Activated effector memory CD4-positive, alpha-beta T cell treated with Interleukin-2 at 50 U/mL for 16 hours (primary cell): Measurements from ENCODE around the gene S100PBP.

ENCODE experiments used
- DNase-seq: peaks from one replicate; pipeline ENCODE4 v3.0.0-alpha.2; 2020

S100PBP gene

DNA sequence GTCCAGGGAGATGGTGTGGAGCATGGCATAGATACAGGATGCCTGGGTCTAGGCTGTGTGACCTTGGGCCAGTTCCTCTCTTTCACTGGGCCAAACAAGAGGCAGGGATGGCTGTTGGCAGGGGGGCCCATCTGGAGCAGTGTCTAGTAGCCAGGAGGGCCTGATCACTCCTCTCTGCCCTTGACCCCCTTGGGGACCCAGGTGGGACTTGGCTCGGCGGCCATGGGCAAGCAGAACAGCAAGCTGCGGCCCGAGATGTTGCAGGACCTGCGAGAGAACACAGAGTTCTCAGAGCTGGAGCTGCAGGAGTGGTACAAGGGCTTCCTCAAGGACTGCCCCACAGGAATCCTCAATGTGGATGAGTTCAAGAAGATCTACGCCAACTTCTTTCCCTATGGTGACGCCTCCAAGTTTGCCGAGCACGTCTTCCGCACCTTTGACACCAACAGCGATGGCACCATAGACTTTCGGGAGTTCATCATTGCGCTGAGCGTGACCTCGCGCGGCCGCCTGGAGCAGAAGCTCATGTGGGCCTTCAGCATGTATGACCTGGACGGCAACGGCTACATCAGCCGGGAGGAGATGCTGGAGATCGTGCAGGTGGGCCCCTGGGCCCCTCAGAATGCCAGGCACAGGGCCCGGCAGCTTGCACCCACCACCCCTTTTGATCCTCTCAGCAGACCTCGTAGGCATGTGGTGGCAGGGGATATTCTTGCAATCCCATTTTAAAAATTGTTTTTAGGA lies 71.4 kb downstream of the S100PBP start:
- DNase-seq, result no peak

DNA sequence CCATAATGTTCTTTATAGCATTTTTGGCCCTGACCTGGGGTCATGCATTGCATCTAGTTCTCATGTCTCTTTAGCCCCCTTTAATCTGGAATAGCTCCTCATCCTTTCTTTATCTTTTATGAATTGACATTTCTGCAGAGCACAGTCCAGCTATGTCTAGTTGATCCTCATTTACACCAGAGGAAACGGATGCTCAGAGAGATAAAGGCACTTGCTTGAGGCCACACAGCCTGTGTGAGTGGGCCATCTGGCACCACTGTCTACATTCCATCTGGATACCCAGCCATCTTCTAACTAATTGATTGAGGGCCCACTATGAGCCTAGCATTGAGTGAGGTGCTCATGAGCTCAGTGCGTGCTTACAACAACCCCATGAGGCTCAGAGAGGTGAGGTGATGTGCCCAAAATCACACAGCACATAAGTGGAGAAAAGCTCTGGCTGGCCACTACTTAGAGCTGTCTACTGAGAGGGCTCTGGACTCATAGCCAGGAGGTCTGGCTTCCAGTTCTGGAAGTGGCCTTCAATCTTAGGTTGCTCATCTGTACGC lies 72.4 kb downstream of the S100PBP start:
- no peak for DNase-seq

DNA sequence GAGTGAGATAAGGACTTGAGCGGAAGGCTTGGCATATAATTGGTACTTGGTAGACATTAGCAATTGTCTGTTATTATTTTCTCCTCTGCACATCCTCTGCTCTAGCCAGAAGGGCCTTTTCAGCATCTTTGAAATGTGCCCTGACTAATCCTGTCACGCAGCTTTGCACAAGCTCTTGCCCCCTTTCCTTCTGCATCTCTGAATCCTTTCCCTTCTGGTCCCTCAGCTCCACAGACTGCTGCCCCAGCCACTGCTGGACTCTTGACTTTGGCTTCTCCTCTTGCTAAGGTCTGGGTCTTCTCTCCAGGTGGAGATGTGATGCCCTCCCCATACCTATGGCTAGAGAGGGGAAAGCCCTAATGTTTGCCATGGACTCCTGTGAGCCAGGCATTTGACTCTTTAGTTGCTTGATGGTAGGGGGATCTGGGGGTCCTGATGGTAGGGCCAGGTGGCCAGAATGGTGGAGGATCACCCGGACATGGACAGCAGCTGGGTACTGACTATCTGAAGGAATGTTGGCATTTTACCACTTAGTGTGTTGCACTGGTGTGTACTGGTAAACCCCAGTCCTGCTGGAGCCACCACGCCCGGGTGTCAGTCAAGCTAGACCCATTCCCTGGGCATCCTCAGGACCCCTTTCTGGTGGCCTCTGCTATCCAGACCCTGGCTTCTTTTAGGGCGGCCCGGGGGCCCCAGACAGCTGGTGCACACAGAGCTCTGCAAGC lies 73.2 kb downstream of the S100PBP start:
- no peak for DNase-seq

DNA sequence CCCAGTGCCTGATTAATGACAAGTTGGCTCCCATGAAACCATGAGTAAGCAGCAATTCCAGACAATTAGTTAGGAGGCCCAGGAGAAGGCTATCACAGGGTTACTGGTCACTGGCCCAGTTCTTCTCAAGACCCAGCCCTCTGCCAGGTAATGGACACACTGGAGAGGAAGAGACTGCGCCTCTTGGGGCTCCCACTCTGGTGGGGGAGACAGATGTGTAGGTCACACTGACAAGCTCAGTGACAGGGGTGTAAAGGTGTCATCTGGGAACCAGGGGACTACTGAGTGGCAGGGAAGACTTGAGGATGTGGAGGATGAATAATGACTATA lies 73.8 kb downstream of the S100PBP start:
- no peak for DNase-seq

DNA sequence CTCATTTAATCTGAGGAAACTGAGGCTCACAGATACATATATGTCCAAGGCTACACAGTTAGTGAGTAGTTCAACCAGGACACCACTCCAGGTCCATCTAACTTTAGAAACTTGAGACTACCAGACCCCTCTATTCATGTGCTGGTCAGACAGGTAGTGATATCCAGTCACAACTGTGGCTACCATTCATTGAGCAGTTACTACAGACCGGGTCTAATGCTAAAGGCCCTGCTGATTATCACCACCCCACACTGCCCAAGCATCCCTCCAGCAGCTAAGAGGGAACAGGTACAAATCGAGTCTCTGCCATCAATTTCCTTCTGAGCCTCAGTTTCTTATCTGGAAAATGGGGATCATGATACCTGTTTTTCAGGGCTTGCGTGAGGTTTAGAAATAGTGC lies 74.2 kb downstream of the S100PBP start:
- no peak for DNase-seq

DNA sequence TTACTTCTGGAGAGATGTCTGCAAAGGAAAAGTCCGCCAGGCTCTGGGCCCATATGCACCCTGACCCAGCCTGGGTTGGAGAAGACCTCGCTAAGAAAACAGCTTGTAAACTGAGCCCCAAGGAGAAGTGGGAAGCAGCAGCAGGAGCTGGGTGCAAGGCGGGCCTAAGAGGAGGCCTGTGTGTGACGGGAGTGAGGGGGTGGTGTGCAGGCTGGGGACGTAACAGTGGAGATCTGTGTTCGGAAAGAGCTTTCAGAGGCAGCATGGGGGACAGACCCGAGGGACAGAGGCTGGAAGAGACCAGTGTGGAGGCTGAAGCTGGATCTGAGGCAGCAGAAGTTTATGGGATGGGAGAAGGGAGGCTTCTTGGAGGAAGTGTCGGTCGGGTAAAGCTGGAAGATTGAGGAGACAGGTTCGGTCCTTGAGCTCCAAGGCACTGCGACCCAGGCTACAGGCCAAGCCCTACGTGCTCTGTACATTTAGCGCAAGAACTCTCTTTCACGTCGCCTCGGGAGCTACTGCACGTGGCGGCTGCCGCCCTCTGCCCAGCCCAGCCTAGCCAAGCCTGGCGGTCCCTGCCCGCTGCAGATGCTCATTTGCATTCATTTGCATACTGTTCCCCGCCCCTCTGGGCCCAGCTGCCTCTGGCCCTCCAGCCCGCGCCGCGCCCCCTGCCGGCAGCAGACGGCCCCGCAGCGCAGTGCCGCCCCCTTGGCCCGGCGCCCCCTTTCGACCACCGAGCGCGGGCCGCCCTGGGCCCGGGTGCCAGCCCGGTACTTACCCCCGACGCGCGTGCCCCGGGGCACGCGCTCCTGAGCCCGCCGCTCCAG lies 75.1 kb downstream of the S100PBP start:
- DNase-seq, result no peak

DNA sequence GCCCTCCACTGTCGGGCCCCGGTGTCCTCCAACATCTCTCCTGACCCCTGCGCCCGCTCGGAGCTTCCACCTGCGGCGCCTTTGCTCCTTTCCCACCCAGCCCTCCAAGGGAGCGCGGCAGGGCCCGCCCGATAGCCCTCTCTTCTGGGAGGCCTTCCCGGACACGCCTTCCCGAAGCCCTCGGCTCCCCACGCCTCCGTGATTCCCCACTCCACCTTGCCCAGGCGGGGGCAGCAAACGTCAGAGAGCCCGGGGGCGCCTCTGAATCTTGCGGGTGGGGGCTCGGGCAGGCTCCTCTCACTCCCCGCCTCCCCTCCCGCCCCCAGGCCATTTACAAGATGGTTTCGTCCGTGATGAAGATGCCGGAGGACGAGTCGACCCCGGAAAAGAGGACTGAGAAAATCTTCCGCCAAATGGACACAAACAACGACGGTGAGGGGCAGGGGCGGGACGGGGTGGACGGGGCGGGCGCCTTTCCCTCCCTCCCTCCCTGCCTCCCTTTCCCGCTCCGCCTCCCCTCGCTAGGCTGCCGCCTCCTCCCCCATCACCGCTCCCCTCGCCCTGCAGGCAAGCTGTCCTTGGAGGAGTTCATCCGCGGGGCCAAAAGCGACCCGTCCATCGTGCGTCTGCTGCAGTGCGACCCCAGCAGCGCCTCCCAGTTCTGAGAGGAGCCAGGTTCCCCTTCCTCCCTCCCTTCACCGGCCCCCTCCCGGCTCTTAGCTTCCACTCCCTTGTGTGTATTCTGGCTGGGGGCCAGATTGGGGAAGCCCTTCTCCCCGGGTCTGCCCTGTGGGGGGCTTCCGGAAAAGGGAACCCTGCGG lies 76.0 kb downstream of the S100PBP start:
- DNase-seq, result no peak

DNA sequence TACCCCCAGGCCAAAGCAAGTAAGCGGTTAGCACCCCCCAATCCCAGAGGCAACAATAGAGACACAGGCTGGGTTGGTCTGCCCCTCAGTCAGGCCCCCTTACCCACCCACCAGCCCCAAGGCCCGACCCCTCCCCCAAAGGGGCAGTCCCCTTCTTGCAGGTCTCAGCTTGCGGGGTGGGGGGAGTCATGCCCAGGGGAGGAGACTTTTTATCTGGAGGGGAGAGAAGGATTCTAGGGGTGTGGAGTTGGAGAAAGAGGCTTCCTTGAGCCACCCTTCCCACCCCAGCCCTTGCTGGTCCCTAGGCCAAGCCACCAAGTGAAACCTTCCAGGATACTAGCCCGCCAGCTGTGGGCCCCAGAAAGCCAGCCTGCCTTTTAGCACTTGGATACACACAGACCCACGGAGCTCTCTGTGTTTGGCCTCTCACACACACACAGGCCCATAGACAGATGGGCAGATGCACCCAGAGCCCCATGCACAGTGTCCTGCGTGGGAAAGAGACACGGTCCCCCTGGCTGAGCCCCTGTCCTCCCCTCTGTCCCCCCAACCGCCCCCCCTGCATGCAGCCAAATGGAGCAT lies 76.7 kb downstream of the S100PBP start:
- DNase-seq, result no peak

DNA sequence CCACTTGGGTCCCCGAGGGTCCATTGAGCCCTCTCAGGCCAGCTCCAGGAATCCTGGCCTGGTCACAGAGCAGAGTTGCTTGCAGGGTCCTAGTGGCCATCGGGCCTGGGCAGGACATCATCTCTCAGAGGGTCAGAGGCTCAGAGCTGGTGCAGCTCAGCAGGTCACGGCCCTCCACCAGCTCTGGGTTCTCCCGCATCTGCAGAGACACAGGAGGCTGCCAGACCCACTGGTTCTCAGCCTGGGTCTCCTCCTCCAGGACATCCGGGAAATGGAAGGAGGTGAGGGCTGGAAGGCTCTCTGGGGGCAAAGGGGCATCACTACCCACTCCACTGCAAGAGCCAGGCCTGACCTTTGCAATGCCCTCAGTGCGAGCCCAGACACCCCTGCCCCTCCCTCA lies 77.2 kb downstream of the S100PBP start:
- DNase-seq, result no peak

DNA sequence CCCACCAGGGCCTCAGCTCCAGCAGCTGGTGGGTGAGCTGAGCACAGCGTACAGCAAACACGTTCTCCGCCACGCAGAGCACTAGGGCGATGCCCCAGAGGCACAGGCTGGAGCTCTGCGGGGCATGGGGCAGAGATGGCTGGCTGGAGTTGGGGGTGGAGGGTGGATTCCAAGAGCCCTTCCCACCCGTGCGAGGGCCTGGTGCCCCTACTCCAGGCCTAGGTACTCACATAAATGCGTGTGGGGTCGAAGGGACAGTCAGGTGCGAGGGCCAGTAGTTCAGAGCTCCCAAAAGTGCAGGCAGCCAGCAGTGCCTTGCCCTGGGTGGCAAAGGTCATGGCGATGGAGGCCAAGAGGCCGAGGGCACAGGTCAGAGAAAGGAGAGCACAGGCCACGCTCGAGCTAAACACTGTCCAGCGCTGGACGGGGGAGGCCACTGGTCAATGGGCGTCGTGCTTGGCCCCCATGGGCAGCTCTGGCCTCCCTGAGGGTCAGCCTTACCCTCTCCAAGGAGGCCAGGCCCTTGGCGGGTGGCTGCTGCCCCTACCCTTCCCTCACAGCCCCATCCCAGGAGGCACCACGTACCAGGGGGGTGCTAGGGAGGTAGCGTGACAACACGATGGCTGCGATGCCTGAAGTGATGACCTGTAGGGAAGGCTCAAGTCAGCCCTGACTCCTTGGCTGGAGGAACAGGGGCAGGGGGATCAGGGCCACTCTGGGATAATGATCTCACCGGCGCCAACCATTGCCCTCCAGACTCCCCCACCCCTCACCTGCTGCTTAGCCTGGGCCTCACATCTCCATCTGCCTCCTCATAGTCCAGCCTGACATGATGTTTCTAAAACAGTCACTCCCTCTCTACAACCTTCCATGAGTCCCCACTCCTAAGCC lies 78.1 kb downstream of the S100PBP start:
- DNase-seq, result no peak

DNA sequence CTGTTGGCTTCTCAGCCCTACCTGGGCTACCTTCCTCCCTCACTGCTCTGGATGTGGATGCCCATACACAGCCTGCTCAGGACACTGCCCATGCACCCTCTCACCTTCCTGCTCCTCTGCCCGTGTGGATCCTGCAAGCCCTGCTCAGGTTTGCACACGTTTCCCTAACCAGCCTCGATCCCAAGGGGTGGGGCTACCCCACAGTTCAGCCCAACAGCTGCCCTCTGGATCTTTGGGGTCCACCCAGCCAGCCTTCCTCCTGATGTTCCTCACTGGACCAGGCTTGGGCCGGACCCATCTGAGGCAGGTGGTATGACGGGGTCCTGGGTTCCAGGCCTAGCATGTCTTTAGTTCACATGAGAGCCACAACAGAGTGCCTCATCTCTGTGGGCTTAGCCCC lies 79.0 kb downstream of the S100PBP start:
- no peak for DNase-seq

DNA sequence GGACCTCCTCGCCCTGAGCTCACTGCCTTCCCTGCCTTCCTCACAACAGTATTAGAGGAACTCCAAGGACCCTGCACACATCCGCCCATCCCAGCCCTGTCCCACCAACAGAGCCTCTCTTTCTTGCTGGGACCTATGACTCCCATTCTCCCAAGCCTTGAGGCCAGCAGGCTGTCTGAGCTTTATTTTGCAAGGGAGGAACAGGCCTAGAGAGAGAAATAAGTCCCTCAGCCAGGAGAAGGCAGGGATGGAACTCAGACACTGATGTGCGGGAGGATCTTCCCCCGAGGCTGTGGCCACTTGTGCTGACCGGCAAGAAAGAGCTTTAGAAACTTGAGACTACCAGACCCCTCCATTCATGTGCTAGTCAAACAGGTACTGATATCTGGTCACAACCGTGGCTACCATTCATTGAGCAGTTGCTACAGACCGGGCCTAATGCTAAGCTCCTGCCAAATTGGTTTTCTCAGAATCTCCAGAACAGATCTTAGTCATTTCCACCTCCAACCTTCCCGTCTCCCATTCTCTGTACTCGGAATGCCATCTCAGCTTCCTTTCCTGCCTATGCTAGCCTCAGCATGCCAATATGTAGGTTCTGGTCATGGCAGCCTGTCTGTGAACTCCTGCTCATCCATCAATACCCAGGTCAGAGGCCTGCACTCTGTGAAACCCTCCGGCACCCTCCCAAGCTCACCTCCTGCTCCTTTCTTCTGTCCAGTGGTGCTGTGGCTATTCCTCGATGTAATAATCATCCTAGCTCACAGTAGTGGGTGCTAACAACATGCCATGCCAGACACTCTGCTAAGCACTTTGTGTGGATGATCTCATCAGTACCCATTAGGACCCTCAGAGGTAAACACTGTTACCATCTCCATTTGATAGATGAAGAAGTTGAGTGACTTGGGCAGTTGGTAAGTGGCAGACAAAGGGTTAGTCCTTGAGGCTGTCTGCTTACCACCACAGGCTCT lies 79.9 kb downstream of the S100PBP start:
- DNase-seq, result no peak

DNA sequence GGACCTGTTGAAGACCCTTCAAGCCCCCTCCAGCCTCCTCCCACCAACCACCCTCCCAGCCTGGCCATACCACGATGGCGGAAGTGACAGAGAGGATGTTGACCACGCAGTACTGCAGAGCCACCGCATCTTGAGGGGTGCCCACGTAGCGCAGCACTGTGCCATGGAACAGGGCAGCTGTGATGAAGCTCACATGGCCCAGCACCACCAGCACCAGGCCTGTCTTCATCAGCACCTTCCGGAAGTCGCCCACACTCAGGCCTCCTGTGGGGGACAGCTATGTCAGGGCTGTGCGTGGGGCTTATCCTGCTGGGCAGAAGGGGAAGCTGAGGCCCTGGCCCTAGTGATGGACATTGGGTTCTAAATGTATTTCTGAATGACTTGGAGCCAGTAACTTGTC lies 80.6 kb downstream of the S100PBP start:
- no peak for DNase-seq

DNA sequence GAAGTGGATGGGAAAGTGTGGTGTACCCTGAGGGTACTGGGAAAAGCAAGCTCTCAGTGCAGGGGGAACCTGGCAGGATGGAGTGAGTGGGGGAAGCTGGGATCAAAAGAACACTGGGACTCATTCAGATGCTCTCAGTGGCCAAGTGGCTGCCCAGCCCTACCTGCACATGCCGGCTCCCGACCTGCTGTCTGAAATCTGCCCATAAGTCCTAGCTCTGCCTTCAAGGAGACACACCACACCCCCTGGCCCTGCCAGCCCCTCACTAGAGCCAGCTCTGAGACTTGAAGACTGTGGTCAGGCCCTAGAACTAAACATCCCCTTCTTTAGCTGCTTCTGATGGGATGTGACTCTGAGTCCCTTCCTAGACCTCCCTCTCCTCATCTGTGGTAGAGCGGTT lies 81.5 kb downstream of the S100PBP start:
- DNase-seq, result no peak

DNA sequence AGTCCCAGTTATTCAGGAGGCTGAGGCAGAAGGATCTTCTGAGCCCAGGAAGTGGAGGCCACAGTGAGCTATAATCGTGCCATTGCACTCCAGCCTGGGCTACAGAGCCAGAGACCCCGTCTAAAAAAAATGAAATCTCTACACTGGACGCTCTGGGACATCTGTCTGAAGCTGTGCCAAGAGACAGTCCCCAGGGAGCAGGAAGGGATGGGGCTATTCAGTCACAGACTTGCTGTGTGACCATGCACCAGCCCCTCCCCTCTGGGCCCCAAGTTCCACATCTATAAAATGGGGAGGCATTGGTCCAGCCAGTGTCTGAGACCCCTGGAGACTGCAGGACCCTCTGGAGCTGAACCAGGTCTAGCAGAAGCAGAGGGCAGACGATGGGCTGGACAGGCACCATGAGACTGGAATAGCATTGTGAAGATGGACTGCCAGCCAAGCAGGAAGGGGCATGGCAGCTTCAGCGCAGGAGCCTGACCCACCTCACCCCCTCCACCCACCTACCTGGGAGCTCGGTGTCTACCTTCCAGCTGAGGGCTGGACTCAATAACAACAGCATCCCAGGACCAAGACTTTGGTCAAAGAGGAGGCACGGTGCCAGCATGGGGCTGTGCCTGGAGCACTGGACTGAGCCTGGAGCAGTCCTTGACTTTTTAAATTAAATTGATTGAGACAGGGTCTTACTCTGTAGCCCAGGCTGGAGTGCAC lies 82.3 kb downstream of the S100PBP start:
- DNase-seq, result no peak

DNA sequence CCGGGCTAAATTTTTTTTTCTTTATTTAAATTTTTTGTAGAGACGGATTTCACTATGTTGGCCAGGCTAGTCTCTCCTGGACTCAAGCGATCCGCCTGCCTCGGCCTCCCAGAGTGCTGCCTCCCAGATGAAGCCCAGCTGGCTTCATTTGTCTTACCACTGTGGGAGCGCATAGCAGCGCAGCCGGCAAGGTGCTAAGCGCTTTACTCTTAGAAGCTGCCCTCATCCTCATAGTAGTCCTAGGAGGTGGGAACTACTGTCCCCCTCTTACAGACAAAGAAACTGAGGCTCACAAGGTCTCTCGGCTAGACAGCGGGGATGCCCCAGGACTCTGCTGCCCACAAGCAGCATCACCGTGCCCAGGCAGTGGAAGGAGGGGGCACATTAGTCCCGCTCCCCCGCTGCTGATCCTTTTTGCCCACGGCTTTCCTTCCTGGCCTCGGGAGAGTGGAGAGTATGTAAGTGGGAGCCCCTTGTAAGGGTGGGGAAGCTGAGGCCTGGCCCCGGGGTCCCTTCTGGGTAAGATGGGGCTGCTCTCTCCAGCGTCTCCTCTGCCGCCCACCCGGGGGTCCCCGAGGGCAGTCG lies 83.0 kb downstream of the S100PBP start:
- DNase-seq, result no peak

DNA sequence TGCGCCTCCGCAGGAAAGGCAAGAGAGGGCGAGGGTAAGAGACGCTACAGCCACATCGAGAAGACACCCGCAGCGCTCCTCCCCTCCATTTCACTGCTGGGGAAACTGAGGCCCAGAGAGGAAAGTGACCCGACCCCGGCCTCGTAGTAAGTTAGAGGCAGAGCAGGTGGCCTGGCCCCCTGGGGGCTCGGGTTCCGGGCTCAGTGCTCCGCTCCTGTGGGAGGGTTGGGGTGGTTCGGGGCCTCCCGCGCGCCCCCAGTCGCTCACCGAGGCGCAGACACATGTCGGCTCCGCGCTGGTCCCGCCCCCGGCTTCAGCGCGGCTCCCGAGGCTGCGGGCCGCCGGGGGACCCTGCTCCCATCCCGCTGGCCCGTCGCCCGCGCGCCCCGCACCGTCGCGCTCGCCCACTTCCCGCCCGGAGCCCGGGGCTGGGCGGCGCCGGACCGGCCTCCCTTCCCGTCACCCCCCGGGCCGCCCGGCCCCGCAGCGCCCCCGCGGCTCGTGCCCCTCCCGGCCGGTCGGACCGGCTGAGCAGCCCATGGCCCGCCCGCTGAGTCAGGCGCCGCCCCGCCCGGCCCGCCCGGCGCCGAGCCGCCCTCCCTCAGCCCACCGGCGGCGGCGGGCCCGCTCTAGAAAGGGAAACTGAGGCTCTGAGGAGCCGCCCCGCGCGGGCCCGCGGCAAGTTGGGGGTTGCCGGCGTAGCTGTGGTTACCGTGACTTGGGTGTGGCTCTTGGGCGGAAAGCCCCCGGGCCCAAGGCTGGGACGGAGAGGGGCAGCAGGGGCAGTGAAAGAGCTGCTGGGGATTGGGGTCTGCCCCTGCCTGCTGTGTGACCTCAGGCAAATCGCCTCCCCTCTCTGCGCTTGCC lies 83.7 kb downstream of the S100PBP start, which contains the start of gene TMEM54:
Gene TMEM54 (minus strand): TSS at position 434 of the 867 bp plus-strand sequence. CDS start 151 bp downstream, at position 283.
- no peak for DNase-seq
